Peyer's patch (tissue), 4 donors: ENCODE data around the gene ADAMTS15.

Experiments
- CTCF ChIP-seq, 6 experiments: fragments of 450-650 bp in 4 of 6; fragments of 200-600 bp in 2 of 6; sonication (generic) in 1 of 6; IDR thresholded peaks; one replicate each; pipeline ENCODE4 v1.5.1; 2017 to 2019; ENCODE audit warnings: antibody characterized with exemption in 6 of 6, mild to moderate bottlenecking in 3 of 6, moderate library complexity in 1 of 6
- POLR2A ChIP-seq, 2 donors: fragments of 450-650 bp; IDR thresholded peaks; one replicate each; pipeline ENCODE4 v1.5.1; 2017; ENCODE audit warnings: antibody characterized with exemption in 2 of 2, mild to moderate bottlenecking in 2 of 2, moderate library complexity in 2 of 2

- TF ChIP-seq POLR2A (IDR thresholded peaks at IDR 0.05) (no peak), CTCF (IDR thresholded peaks at IDR 0.05) (no peak)
Observed at GRCh38 chr11:130452176-130452575, 3.7 kb downstream of the ADAMTS15 start.
